Measurements from ENCODE around the gene NTRK2.

Gene NTRK2

GRCh38 chr9:84723426-84723825 lies 53.9 kb downstream of the NTRK2 start:
- Histone ChIP-seq H3K4me3 (ENCODE audit: low read depth, low read length) (no peak overlapping the region), H4K8ac (ENCODE audit: low read depth, low read length) (no peak overlapping the region), H3K4ac (ENCODE audit: low read depth, low read length) (no peak overlapping the region), H3K18ac (ENCODE audit: low read length) (no peak overlapping the region), H3K79me1 (ENCODE audit: low read length) (no peaks in the 10 kb centered on the region), H3K4me1 (ENCODE audit: control insufficient read depth in 1 of 2, insufficient read depth in 2 of 2, low read length in 2 of 2) (no peaks in the 10 kb centered on the region), H3K36me3 (ENCODE audit: control insufficient read depth in 1 of 2, insufficient read depth in 2 of 2, low read length in 2 of 2) (no peaks in the 10 kb centered on the region), H2BK12ac (ENCODE audit: low read length) (no peak overlapping the region), H2AK5ac (ENCODE audit: low read length) (no peak overlapping the region), H2BK120ac (ENCODE audit: insufficient read depth, low read length, poor library complexity) (no peak overlapping the region), H3K79me2 (ENCODE audit: control insufficient read depth, insufficient read depth, low read length, poor library complexity) (no peaks in the 10 kb centered on the region), H4K12ac (ENCODE audit: low read depth, low read length) (no peak overlapping the region), H2AFZ (ENCODE audit: insufficient read depth, low read length, poor library complexity) (no peak overlapping the region), H3K23ac (ENCODE audit: low read length) (no peak overlapping the region), H3K27ac (ENCODE audit: low read depth, low read length) (no peak overlapping the region), H2BK5ac (ENCODE audit: low read depth, low read length, poor library complexity) (no peak overlapping the region), H3K9me3 (ENCODE audit: insufficient read depth, low read depth, low read length) (no peaks in the 10 kb centered on the region), H3K9ac (ENCODE audit: low read length) (no peak overlapping the region), H3K27me3 (ENCODE audit: insufficient read depth, low read length) (no peaks in the 10 kb centered on the region), H4K91ac (ENCODE audit: low read depth, low read length) (no peak overlapping the region), H3K4me2 (ENCODE audit: low read length) (no peak overlapping the region), H3K14ac (ENCODE audit: low read length) (no peak overlapping the region)
- DNase-seq, result no peak
- WGBS (ENCODE audit: extremely low coverage, insufficient coverage, insufficient read length), result no CpG with 5 or more reads among the region's 3 CpGs

- Histone ChIP-seq H3K79me2 (ENCODE audit: control insufficient read depth, insufficient read depth, low read length, poor library complexity) (no peaks in the 10 kb centered on the region), H3K23ac (ENCODE audit: low read length) (no peak overlapping the region), H2BK120ac (ENCODE audit: insufficient read depth, low read length, poor library complexity) (no peak overlapping the region), H3K4me2 (ENCODE audit: low read length) (no peak overlapping the region), H4K12ac (ENCODE audit: low read depth, low read length) (no peak overlapping the region), H3K4me3 (ENCODE audit: low read depth, low read length) (no peak overlapping the region), H4K8ac (ENCODE audit: low read depth, low read length) (no peak overlapping the region), H3K14ac (ENCODE audit: low read length) (no peak overlapping the region), H3K9me3 (ENCODE audit: insufficient read depth, low read depth, low read length) (no peaks in the 10 kb centered on the region), H2BK5ac (ENCODE audit: low read depth, low read length, poor library complexity) (no peak overlapping the region), H3K9ac (ENCODE audit: low read length) (no peak overlapping the region), H2BK12ac (ENCODE audit: low read length) (no peak overlapping the region), H3K36me3 (ENCODE audit: control insufficient read depth in 1 of 2, insufficient read depth in 2 of 2, low read length in 2 of 2) (no peaks in the 10 kb centered on the region), H3K27me3 (ENCODE audit: insufficient read depth, low read length) (no peaks in the 10 kb centered on the region), H2AK5ac (ENCODE audit: low read length) (no peak overlapping the region), H2AFZ (ENCODE audit: insufficient read depth, low read length, poor library complexity) (no peak overlapping the region), H3K18ac (ENCODE audit: low read length) (no peak overlapping the region), H4K91ac (ENCODE audit: low read depth, low read length) (no peak overlapping the region), H3K4me1 (ENCODE audit: control insufficient read depth in 1 of 2, insufficient read depth in 2 of 2, low read length in 2 of 2) (no peaks in the 10 kb centered on the region), H3K27ac (ENCODE audit: low read depth, low read length) (no peak overlapping the region), H3K4ac (ENCODE audit: low read depth, low read length) (no peak overlapping the region), H3K79me1 (ENCODE audit: low read length) (no peaks in the 10 kb centered on the region)
- no CpG with 5 or more reads among the region's 7 CpGs for WGBS (ENCODE audit: extremely low coverage, insufficient coverage, insufficient read length)
- no peak for DNase-seq
These were observed 62.2 kb downstream of the NTRK2 start for GRCh38 chr9:84731696-84732095.

GRCh38 chr9:84736081-84736480 lies 66.6 kb downstream of the NTRK2 start:
- Histone ChIP-seq H3K4me3 (ENCODE audit: low read depth, low read length) (no peak overlapping the region), H2BK120ac (ENCODE audit: insufficient read depth, low read length, poor library complexity) (no peak overlapping the region), H4K8ac (ENCODE audit: low read depth, low read length) (no peak overlapping the region), H3K79me1 (ENCODE audit: low read length) (no peaks in the 10 kb centered on the region), H4K91ac (ENCODE audit: low read depth, low read length) (no peak overlapping the region), H3K27me3 (ENCODE audit: insufficient read depth, low read length) (no peaks in the 10 kb centered on the region), H3K9ac (ENCODE audit: low read length) (no peak overlapping the region), H3K14ac (ENCODE audit: low read length) (no peak overlapping the region), H3K9me3 (ENCODE audit: insufficient read depth, low read depth, low read length) (no peaks in the 10 kb centered on the region), H2BK5ac (ENCODE audit: low read depth, low read length, poor library complexity) (no peak overlapping the region), H2BK12ac (ENCODE audit: low read length) (no peak overlapping the region), H3K79me2 (ENCODE audit: control insufficient read depth, insufficient read depth, low read length, poor library complexity) (no peaks in the 10 kb centered on the region), H3K18ac (ENCODE audit: low read length) (no peak overlapping the region), H3K27ac (ENCODE audit: low read depth, low read length) (no peak overlapping the region), H3K4me1 (ENCODE audit: control insufficient read depth in 1 of 2, insufficient read depth in 2 of 2, low read length in 2 of 2) (no peaks in the 10 kb centered on the region), H4K12ac (ENCODE audit: low read depth, low read length) (no peak overlapping the region), H3K23ac (ENCODE audit: low read length) (no peak overlapping the region), H3K36me3 (ENCODE audit: control insufficient read depth in 1 of 2, insufficient read depth in 2 of 2, low read length in 2 of 2) (no peaks in the 10 kb centered on the region), H3K4me2 (ENCODE audit: low read length) (no peak overlapping the region), H2AFZ (ENCODE audit: insufficient read depth, low read length, poor library complexity) (no peak overlapping the region), H2AK5ac (ENCODE audit: low read length) (no peak overlapping the region), H3K4ac (ENCODE audit: low read depth, low read length) (no peak overlapping the region)
- peak in 1 of 2 donors; percentile 44 for DNase-seq
- WGBS (ENCODE audit: extremely low coverage, insufficient coverage, insufficient read length), result no CpG with 5 or more reads among the region's 10 CpGs

GRCh38 chr9:84736536-84736935 lies 67.0 kb downstream of the NTRK2 start:
- Histone ChIP-seq H3K4ac (ENCODE audit: low read depth, low read length) (no peak overlapping the region), H3K23ac (ENCODE audit: low read length) (no peak overlapping the region), H3K79me1 (ENCODE audit: low read length) (no peaks in the 10 kb centered on the region), H3K4me1 (ENCODE audit: control insufficient read depth in 1 of 2, insufficient read depth in 2 of 2, low read length in 2 of 2) (no peaks in the 10 kb centered on the region), H4K91ac (ENCODE audit: low read depth, low read length) (no peak overlapping the region), H3K79me2 (ENCODE audit: control insufficient read depth, insufficient read depth, low read length, poor library complexity) (no peaks in the 10 kb centered on the region), H2BK120ac (ENCODE audit: insufficient read depth, low read length, poor library complexity) (no peak overlapping the region), H2BK12ac (ENCODE audit: low read length) (no peak overlapping the region), H3K9ac (ENCODE audit: low read length) (no peak overlapping the region), H3K27me3 (ENCODE audit: insufficient read depth, low read length) (no peaks in the 10 kb centered on the region), H4K12ac (ENCODE audit: low read depth, low read length) (no peak overlapping the region), H3K4me2 (ENCODE audit: low read length) (no peak overlapping the region), H2AFZ (ENCODE audit: insufficient read depth, low read length, poor library complexity) (no peak overlapping the region), H3K14ac (ENCODE audit: low read length) (no peak overlapping the region), H4K8ac (ENCODE audit: low read depth, low read length) (no peak overlapping the region), H3K18ac (ENCODE audit: low read length) (no peak overlapping the region), H3K27ac (ENCODE audit: low read depth, low read length) (no peak overlapping the region), H3K4me3 (ENCODE audit: low read depth, low read length) (no peak overlapping the region), H2BK5ac (ENCODE audit: low read depth, low read length, poor library complexity) (no peak overlapping the region), H3K9me3 (ENCODE audit: insufficient read depth, low read depth, low read length) (no peaks in the 10 kb centered on the region), H2AK5ac (ENCODE audit: low read length) (no peak overlapping the region), H3K36me3 (ENCODE audit: control insufficient read depth in 1 of 2, insufficient read depth in 2 of 2, low read length in 2 of 2) (no peaks in the 10 kb centered on the region)
- no CpG with 5 or more reads among the region's 1 CpG for WGBS (ENCODE audit: extremely low coverage, insufficient coverage, insufficient read length)
- DNase-seq, result no peak

Measured in trophoblast cell (in vitro differentiated cells and primary cell).